Left renal pelvis (tissue), 4 donors: ENCODE data around the gene HSD11B1. TPM values are rescaled to one million over a fixed set of nuclear protein-coding genes. Genes with fewer than 3 reads are reported as not detected.

Source experiments
- DNase-seq, 4 donors: peaks; one replicate each; pipeline ENCODE4 v3.0.0-alpha.2; 2013; ENCODE audit warnings: low read depth in 4 of 4, low spot score in 3 of 4
- polyA plus RNA-seq, 4 donors: library from polyadenylated mRNA; unstranded; fragments of 120-200 nt; gene quantifications; one replicate each; pipeline ENCODE4 v1.2.1, GENCODE V29; 2013; ENCODE audit not compliant: insufficient read length in 4 of 4

The HSD11B1 gene
- polyA plus RNA-seq, 4 donors: 0.17 to 0.90 (median 0.39) TPM

DNA sequence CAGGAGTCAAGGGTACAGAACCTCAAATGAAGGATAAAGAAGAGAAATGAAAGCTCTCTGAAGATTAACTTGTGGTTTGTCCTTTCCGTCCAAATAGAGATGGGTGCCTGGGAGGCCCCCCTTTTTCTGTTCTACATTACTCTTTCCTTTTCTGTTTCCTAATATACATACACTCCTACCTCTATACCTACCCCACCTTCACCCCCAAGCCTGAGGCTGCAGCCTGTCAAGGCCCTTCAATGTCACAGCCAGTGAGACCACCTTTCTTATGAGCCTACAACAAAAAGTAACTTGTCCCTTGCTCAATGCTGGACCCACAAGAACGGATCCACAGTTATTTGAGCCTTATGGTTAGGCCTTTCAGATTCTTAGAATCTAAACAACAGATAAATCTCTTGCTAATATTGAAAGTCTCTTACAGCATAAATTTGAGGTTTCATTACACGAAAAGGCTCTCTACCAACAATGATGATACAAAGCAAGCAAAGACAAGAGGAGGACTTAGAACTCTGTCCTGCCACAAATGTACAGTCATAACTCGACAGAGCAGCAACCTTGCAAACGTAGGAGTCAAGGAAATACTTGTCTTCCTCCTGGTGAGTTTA lies 47.1 kb downstream of the HSD11B1 start:
- DNase-seq: no peak

DNA sequence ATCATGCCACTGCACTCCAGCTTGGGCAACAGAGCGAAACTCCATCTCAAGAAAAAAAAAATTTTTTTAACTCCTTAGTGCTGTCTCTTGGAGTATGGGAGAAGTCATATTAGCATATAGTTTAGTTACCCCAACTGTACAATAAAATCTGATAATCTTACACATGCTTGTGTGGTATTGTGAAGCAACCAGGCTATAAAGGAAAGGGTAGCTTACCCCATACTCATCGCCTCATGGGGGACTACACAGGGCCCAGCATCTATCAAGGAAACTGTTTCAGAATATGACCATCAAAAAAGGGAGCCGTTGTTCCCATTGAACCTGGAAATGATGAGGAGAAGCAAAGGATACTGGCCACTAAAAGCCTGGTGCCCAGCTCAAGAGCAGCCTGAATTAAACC lies 48.2 kb downstream of the HSD11B1 start:
- DNase-seq: no peak

DNA sequence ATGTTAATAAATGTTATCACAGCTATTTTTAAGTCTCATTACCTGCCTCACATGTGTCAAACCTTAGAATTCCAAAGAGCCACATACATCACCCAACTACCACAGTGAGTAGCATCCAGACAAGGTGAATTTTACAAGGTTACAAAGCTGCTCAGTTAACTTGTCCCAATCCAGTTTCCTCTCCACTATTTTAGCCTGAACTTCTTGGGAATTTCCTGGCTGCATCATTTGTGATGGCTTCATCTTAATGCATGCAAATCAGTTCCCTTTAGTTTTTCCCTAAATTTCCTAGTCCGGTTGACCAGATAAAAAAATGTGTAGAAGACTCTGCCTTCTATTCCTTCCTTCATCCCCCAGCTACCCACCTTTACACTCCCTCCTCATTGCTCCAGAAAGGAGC lies 50.6 kb downstream of the HSD11B1 start:
- no peak for DNase-seq

DNA sequence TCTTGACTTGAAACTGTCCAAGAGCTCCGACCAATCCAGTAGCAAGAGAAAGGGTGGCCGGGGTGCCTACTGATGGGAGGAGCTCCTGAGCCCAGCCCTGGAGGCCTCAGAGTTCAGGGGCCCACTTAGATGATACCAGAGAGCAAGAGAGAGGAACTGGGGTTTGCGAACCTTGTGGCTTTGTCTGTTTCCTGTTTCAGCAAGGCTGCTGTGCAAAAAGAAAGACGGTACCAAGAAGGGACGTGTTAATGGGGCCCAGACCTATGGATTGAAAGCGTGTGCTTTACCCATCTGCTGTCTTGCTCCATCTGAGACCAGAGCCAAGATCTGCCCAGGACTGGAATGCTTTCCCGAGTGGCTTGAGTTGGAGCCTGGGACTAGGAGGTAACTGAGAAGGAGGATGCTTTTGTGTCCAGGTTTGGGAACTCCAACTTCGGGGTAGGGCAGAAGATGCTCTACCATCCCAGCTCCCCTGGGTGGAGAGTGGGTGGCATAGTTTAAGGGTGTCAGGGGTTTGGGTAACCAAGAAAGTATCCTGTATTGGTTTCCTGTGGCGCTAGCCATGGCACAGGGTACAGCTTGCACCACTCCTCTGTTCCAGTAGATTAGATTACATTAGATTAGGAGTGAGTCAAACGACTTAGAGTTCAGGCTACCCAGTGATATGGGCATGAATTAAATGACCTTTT lies 51.4 kb downstream of the HSD11B1 start, which contains the start of gene TRAF3IP3:
TRAF3IP3 (plus strand) TSS at position 128 of the 689 bp plus-strand sequence. CDS start 3,987 bp downstream, outside the sequence.
- DNase-seq: no peak

DNA sequence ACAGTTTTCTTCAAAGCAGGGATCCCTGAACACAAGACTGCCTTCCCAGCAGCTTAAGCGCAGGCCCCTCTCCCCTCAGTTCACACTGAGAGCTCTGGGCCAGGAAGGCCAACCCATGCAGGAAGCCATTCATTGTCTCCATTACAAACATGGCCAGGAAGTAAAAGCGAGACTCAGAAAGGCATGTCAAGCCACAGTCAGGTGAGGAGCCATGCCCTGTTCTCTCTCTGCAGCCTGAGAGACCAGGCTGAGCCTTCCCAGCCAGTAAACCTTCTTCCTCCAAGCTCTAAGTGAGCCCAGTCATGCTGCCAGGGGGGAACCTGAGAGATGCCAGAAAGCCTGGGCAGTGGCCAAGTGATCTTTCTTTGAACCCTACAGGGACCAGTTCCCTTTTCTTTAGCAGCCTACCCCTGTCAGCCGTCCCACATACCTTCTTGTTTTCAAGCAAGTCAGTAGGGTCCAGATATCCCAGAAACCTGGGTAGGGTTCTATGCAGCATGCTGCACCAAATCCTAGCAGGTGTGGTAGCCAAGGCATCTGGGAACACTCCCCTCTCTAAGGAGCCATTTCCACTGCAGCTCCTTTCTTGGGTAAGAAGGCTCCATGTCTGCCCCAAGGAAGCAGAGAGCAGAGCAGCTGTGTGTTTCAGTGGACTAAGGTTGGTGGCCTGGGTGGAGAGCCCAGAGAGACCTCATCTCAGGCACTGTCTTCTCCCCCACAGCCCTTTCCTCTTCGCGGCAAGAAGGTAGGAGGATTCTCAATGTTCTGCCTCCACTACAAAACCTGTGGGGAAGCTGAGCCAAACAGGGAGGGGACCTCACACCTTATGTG lies 52.2 kb downstream of the HSD11B1 start:
- no peak for DNase-seq

DNA sequence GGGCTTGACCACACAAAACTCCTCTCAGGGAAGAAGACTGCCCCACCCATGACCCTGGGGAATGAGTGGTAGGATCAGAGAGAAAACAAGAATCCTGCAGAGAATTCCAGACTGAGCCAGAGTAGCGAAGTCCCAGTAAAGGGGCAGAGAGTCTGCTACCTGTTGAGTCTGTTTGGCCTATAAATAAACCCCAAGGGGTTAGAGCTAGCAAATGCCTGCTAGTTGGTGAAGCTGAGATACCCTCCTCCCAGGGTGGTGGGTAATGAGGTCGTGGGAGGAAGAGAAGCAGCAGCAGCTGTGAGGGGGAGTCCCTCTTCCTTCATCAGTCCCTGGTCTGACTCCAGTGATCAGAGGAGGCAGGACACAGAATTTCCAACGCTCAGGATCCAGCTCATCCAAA lies 53.8 kb downstream of the HSD11B1 start:
- no peak for DNase-seq

DNA sequence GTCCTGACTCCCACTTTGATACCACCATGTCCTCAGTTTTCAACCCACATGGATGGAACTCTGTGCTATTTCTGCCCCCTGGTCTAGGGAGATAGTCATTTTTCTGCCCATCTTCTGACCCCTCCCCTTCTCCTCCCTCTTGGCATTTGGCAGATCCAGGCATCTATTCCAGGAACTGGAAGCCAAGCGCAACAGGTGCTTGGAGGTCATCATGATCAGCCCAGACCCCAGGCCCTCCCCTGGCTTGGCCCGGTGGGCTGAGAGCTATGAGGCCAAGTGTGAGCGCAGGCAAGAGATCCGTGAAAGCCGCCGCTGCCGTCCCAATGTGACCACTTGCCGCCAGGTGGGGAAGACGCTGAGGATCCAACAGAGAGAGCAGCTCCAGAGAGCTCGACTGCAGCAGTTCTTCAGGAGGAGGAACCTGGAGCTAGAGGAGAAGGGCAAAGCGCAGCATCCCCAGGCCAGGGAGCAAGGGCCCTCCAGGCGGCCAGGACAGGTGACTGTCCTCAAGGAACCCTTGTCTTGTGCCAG lies 55.2 kb downstream of the HSD11B1 start:
- DNase-seq: no peak

DNA sequence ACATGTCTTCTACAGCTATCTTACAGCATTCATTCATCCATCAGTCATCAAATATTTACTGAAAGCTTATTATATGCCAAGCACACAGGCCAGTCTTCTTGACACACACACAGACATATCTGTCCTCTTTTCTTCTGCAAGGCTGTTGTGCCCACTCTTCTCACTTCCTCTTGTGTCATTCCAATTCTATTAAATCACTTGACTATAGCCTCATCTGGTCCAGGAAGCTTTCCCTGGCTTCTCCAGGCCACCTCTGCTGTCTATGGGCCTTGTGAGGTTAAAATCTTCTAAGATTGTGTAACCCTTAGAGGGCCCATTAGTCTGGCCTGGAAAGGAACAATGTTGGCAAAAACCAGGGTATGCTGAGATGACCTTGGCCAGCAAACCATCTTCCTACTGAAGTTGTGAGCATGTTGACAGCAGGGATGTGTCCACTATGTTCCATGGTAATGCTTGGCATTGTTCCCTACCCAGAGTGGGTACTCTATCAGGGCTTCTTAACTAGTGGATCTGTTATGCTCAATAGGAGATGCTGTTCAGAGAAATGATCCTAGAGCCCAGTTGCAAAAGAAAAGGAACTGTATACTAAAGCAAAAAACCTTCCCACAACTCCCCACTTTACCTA lies 56.5 kb downstream of the HSD11B1 start:
- no peak for DNase-seq

DNA sequence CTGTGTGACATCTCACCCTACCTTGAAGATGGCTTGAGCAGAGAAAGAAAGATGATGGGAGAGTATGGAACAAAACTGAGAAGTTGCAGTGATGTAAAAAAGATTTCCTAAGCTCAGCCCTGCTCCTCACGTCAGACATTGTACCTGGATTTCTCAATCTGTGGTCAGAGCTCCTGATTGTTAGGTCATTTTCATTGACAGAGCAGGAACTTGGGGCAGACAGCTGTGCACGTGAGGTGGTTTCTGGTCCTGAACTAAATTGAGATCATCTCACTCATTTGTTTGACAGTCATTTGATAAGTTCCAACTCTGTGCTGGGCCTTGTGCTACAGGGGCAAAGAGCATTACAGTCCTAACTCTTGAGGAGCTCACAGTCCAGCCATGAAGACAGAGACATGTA lies 61.4 kb downstream of the HSD11B1 start:
- DNase-seq: no peak

DNA sequence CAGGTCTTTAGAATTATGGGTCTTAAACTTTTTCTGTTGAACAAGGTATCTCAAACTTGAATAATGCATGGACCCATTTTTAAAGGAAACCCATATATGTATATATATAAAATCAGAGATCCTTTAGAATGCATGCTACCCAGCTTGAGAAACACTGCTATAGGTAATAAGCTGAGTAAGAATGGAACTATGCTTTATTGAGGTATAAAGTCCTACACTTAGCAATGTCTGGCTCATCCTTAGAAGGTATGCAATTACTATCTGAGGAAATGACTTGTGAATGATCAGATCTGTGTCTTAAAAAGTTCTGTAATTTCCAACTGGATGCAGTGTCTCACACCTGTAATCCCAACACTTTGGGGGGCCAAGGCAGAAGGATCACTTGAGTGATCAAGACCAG lies 62.5 kb downstream of the HSD11B1 start:
- no peak for DNase-seq

DNA sequence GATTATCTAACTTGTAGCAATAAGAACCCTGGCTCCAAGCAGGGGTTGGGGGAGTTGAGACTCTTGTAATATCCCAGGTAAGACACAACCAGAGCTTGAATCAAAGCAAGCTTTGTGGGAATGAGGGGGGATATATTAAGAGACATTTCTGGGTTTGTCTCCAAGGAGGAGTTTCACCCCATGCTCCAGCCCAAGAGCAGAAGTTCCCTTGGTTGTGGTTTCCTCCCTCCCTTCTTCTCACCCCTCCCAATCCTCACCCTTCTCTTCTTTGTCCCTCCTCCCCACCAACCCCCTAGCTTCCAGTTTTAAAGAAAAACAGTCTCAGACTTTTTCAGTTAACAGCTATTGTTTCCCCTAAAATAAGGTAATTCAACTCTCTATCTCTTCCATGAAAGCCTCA lies 63.1 kb downstream of the HSD11B1 start:
- DNase-seq: no peak

DNA sequence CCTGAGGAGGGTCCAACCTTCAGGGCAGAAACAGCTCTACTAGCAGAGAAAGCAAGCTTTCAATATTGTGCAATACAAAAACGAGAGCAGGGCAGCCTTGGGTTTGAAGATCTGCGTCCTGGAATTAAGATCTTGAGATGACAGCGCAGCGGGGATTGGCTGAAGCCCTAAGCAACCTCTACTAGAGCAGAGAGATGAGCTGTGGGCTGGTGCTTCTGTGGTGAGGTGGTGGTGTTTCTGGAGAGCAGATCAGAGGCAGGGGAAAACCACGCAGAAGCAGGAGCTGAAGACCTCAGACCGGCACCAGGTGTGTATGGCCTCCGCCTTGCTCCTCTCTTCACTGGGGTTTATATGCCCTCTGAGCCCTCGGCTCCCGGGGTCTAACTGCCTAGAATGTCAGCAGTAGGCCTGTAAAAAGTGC lies 63.7 kb downstream of the HSD11B1 start:
- DNase-seq: no peak

DNA sequence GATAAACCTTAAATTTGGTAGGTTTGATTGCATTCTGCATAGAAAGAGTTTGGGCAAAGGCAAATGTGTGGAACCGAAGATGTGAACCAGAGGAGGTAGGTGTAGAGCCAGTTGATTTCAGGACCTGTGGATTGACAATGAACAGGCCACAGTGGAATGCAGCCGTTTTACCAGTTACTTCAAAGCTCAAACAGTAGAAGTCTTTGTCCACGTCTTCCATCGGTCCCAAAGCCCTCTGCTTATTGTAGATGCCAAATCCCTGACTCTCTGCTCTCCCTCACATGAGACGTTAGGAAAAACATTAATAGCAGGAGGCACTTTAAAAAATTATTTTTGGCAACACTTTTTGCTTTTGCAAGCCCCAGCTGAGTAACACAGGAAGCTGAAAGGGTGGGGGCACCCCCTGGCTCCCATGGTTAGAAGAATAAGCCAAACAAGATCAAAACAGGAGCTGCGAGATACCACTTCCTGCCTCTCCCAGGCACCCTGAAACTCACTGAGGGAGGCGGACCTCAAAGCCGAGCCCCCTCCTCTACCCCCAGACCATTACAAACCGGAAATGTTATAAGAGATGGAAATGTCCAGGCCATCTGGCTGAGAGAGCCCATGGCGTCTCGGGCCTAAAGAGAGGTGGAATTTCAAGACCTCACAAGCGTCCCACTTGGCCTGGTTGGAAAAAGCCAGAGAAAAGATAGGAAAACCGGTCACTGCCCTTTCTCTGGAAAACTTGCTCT lies 64.7 kb downstream of the HSD11B1 start:
- no peak for DNase-seq

DNA sequence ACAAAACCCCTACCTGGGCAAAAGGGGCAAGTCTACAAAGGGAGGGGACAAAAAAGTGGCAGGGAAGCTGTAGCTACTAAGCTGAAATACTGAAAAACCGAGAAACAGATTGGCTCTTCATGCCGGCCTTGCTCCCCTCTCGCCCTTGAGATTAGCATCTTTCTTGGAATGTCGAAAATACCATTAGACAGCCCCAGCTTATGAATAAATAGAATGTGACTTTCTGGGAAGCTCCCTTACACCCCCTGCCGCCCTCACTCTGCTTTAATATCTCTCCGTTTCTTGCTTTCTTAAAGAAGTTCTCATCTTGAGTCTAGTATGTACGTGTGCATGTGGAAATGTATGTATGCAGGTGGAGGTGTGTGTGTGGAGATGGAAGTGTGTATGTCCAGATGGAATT lies 65.3 kb downstream of the HSD11B1 start:
- no peak for DNase-seq

DNA sequence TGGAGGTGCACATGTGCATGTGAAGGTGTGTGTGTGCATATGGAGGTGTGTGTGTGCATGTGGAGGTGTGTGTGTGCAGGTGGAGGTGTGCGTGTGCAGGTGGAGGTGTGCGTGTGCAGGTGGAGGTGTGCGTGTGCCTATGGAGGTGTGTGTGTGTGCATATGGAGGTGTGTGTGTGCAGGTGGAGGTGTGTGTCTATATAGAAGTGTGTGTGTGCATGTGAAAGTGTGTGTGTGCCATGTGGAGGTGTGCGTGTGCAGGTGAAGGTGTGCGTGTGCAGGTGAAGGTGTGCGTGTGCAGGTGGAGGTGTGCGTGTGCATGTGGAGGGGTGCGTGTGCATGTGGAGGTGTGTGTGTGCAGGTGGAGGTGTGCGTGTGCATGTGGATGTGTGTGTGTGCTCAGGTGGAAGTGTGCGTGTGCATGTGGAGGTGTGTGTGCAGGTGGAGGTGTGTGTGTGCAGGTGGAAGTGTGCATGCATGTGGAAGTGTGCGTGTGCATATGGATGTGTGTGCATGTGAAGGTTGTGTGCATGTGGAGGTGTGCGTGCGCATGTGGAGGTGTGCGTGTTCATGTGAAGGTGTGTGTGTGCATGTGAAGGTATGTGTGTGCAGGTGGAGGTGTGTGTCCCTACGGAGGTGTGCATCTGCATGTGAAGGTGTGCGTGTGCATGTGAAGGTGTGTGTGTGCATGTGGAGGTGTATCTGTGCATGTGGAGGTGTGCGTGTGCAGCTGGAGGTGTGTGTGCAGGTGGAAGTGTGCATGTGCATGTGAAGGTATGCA lies 66.2 kb downstream of the HSD11B1 start:
- no peak for DNase-seq

DNA sequence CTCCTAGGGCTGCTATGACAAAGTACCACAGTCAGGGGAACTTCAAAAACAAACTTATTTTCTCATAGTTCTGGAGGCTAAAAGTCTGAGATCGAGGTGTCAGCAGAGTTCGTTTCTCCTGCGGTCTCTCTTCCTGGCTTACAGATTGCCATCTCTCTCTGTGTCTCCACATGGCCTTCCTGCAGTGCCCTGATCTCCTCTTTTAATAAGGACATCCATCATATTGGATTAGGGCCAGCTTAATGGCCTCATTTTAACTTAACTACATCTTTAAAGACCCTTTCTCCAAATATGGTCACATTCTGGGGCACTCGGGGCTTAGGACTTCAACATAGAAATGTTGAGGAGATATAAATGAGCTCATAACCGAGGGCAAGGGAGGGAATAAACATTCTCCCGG lies 67.5 kb downstream of the HSD11B1 start:
- no peak for DNase-seq

DNA sequence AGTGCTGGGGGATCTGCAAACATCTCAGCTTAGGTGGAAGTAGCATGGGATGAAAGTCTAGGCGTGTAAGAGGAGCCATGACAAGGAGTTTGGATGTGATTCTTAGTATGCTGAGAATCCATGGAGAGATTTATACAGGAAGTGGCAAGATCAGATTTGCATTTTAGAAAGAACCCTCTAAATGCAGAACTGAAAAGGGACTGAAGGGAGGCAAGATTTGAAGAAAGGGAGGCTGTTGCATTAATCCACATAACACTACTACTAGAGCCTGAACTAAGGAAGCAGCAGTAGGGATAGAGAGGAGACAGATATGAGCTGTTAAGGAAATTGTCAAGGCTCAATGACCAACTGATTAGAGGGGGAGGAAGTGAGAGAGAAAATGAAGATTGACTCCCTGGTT lies 69.9 kb downstream of the HSD11B1 start:
- no peak for DNase-seq

DNA sequence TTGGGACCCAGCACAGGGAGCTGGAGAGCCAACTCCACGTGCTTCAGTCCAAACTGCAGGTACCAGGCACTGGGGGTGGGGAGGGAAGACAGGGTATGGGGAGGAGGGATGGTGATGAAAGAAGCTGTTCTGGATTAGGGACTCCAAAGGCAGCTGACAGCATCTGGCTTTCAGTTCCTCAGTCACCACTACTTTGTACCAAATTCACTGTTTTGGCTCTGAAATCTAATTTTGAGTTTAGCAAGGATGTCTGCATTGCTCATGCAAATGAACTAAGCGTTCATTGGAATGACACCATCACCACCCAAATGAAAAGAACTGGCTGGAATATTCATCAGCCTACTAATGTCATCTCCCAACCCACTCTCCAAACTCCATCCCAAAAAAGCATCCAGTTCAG lies 71.0 kb downstream of the HSD11B1 start:
- DNase-seq: no peak

DNA sequence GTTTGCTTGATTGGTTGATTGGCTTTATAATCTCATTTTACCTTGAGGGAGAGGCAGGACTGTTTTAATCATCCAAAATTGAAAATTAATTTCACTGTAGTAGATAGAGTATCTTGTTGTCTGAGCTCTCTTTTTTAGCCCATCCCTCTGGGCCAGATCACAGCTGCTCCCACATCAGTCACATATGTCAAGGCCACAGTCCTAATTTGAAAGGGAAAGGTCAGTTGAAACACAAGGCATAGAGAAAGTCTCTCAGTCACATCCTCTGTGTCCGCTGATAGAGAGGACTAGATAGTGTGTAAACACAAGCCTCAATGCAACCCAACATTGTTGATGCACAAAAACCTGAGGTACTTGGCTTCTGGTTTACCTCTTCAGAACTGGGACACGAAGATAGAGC lies 72.9 kb downstream of the HSD11B1 start:
- DNase-seq: no peak

DNA sequence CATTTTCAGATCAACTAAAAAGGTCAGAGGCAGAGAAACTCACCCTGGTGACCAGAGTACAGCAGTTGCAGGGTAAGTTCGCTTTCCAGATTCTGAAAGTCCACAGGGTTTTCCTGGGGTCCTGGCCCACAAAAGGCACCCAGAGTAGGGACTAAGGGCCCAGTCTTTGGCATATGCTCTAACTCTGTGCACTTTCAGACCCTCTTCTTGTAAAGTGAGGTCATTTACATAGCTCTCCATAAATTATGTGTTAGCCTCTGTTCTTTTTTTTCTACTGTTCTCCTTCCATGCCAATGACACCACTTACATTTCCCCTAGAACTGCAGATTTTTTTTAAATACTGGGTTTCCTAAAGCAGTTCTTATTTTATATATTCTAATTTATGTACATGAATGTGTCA lies 73.5 kb downstream of the HSD11B1 start:
- DNase-seq: no peak
